ENCODE results near the gene TAS1R3. TPM values are rescaled to one million over a fixed set of nuclear protein-coding genes. Genes with fewer than 3 reads are reported as not detected.

TAS1R3 gene
- total RNA-seq, 1 experiment from 2014 or later, result 0.28 TPM

- no peak overlapping the region for H2AK5ac ChIP-seq (ENCODE audit: insufficient read length, low read length)
- peaks cover 5% of the 10 kb centered on the region; the same call in 1 of the 2 replicates for H3K4me1 ChIP-seq (ENCODE audit: insufficient read depth, low read length)
- no CpG with 5 or more reads among the region's 31 CpGs for WGBS (ENCODE audit: extremely low coverage, insufficient read length, low lambda C conversion rate)
- no peak overlapping the region for H3K4ac ChIP-seq (ENCODE audit: low read depth, low read length)
- no peak overlapping the region for H3K4me3 Mint-ChIP-seq
- H3K23ac ChIP-seq (ENCODE audit: insufficient read length, low read depth, low read length), result no peak overlapping the region
- H3T11ph ChIP-seq (ENCODE audit: low read length), result no peak overlapping the region
- no peak overlapping the region; the same call in 1 of the 2 replicates for H3K14ac ChIP-seq (ENCODE audit: insufficient read depth, low read length)
- H3K9me3 ChIP-seq (ENCODE audit: control insufficient read depth, low read depth, low read length), result no peaks in the 10 kb centered on the region
- peaks cover 3% of the 10 kb centered on the region; the same call in 1 of the 2 replicates for H3K27me3 Mint-ChIP-seq (ENCODE audit: low read depth)
- no peak overlapping the region for H3K56ac ChIP-seq (ENCODE audit: insufficient read length, low read depth, low read length)
- no peaks in the 10 kb centered on the region for H3K79me1 ChIP-seq (ENCODE audit: insufficient read depth, low read depth, low read length, poor library complexity, severe bottlenecking)
- H2BK20ac ChIP-seq (ENCODE audit: low read depth, low read length, poor library complexity, severe bottlenecking), result no peak overlapping the region
- no peak overlapping the region for H4K5ac ChIP-seq (ENCODE audit: insufficient read length, low read depth, low read length)
- no peak for DNase-seq
- TF ChIP-seq CTCF (conservative IDR thresholded peaks at IDR 0.05), result no peak
- H3K9me3 Mint-ChIP-seq, result no peaks in the 10 kb centered on the region; a peak in 1 of 5 replicates
- H2BK12ac ChIP-seq (ENCODE audit: insufficient read length, low read depth, low read length), result no peak overlapping the region
- no peak overlapping the region for H2BK5ac ChIP-seq (ENCODE audit: insufficient read length, low read length)
- no peak overlapping the region for H2BK120ac ChIP-seq (ENCODE audit: low read depth, low read length, poor library complexity, severe bottlenecking)
- H4K8ac ChIP-seq (replicated peaks; ENCODE audit: insufficient read length, low read depth, low read length), result no peak overlapping the region
- H3K27ac Mint-ChIP-seq, result no peak overlapping the region
- no peaks in the 10 kb centered on the region; a peak in 1 of 7 replicates for H3K36me3 Mint-ChIP-seq (ENCODE audit: insufficient read depth in 1 of 3, low read depth in 3 of 3)
- H3K4me1 Mint-ChIP-seq, result peaks cover 18 to 27% of the 10 kb centered on the region in 2 experiments
- H3K27me3 ChIP-seq (ENCODE audit: insufficient read depth, low read length), result no peaks in the 10 kb centered on the region
- no peak overlapping the region for H3K18ac ChIP-seq (ENCODE audit: insufficient read length, low read depth, low read length)
- H4K91ac ChIP-seq (ENCODE audit: insufficient read length, low read depth, low read length), result no peak overlapping the region
- H3K4me2 ChIP-seq (ENCODE audit: insufficient read depth, insufficient read length, low read length), result no peak overlapping the region
- no peak overlapping the region for H3K27ac ChIP-seq (ENCODE audit: insufficient read length, low read depth, low read length)
- peaks cover 8% of the 10 kb centered on the region for H3K23me2 ChIP-seq (ENCODE audit: insufficient read length, low read depth, low read length, poor library complexity, severe bottlenecking)
- no peak overlapping the region for H2AFZ ChIP-seq (ENCODE audit: low read length)
- H3K79me2 ChIP-seq (ENCODE audit: insufficient read depth, low read length), result no peaks in the 10 kb centered on the region
- no peak overlapping the region for H2BK15ac ChIP-seq (ENCODE audit: low read depth, low read length)
- H4K20me1 ChIP-seq (ENCODE audit: control insufficient read depth, insufficient read depth, insufficient read length), result no peaks in the 10 kb centered on the region
- no peak overlapping the region for H3K9ac ChIP-seq (ENCODE audit: extremely low read depth, insufficient read length, low read length)
Measured at GRCh38 chr1:1302951-1303509, 28.1 kb upstream of the TAS1R3 start.
